Stimulated activated CD4-positive, alpha-beta T cell treated with anti-CD3 and anti-CD28 coated beads, Interleukin-1b, Interleukin-23, amount 100 ng/mL, for 1 hour (primary cell): ENCODE data around the gene RBMS1.
"Not testable (repeated sequence)": the region's sequence is repeated elsewhere in the genome, so short reads cannot be mapped to it uniquely, and the experiment has no call there.

Experiments used
- DNase-seq, 2 donors: peaks; one replicate each; pipeline ENCODE4 v3.0.0-alpha.2; 2020; ENCODE audit warnings: low read depth in 2 of 2

Gene RBMS1

GRCh38 chr2:160381425-160381951 is 112.1 kb downstream of the RBMS1 start:
- no peak for DNase-seq

GRCh38 chr2:160380611-160381010 is 113.0 kb downstream of the RBMS1 start:
- no peak for DNase-seq

DNA sequence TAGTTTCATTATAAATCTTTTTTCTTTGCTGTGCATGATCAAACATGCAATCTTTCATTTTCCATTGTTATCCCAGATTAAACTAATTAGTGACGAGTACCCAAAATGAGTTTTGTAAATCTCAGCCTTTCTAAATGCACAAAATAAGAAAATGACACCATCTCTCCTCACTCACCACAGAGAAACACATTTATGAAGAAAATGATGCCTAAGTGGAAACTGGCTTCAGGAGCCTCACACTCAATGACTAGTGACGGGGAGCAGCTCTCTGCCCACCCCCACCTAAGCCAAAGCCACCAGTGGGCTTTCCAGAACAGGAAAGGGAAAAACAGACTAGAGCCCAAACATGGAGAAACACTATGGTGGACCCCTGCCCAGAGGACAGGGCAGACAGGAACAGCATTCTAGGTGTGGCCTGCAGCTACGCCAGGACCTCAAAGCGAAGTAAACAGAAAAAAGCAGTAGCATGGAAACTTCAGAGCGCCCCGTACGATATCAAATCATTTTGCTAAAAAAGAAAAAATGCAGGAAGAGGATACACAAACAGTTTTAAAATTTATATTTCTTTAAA is 113.5 kb downstream of the RBMS1 start:
- DNase-seq = no peak

DNA sequence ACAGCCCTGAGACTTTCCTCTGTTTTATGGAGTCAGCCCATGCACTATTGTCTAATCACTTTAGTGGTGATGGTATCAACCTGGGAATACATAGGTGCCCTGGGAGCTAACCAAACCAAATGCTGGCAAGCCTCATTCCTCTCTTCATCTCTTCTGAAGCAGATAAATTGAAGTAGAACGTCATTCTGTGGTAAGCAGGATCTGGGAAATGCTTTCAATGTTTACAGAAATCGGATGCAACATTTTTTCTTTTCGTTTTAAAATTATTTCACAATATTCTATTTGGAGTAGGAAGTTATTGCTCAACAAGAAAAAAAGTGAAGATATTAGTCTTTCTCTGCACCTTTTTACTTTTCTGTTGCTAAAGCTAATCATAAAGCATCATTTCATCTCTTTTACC is 114.2 kb downstream of the RBMS1 start:
- no peak for DNase-seq

- DNase-seq = no peak
These were observed 116.2 kb downstream of the RBMS1 start for GRCh38 chr2:160377204-160377995.

GRCh38 chr2:160376576-160376975 is 117.0 kb downstream of the RBMS1 start:
- no peak for DNase-seq

DNA sequence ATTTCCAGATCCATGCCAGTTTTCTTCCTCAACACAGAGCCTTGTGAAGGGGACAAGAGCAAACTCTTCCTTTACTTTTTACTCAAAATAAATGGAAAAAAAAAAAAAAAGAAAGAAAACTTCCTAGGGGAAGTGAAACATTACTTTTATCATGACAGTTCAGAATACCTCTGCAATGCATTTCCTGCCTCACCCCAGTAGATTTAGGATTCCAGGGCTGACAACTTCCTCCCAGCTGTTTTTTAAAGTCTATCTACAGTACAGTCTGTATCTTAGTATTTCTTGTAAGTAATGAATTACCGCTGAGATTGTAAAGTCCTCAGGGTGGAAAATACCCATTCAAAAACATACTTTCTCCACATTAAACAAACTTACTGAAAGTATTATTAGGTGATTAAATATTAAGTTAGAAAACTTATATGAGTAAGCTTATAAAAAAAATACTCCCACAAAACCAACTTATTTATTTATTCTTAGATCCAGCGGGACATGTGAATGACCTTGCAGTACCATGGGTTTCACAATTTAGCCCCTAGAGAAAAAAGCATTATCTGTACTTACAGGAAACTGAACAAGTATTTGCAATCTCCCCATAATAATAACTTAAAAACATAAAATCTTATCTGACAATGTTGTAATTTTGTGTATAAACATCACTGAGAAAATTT is 117.7 kb downstream of the RBMS1 start:
- DNase-seq = no peak

DNA sequence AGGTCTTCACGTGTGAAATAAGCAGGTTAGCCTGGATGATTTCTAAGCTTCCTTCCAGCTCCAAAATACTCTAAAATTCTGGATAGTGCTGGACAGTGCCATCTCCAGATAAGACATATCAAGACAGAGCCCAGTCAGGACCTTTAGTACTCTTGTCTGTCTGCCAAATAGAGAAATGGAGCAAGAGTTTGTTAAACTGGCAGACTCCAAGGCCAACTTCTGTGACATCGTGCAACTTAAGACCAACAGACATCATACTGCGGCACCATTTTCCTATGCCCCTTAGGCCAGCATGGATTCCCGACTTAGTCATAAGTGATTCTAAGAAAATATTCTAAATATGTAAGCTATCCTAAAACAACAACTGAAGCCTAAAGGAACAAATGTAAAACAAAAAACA is 118.6 kb downstream of the RBMS1 start:
- no peak for DNase-seq

GRCh38 chr2:160373666-160374065 is 119.9 kb downstream of the RBMS1 start:
- no peak for DNase-seq

- DNase-seq = no peak
These were observed 120.3 kb downstream of the RBMS1 start for GRCh38 chr2:160373263-160373662.

- DNase-seq = no peak
These were observed 121.0 kb downstream of the RBMS1 start for GRCh38 chr2:160372585-160372984.

GRCh38 chr2:160372010-160372356 is 121.6 kb downstream of the RBMS1 start:
- DNase-seq = no peak

DNA sequence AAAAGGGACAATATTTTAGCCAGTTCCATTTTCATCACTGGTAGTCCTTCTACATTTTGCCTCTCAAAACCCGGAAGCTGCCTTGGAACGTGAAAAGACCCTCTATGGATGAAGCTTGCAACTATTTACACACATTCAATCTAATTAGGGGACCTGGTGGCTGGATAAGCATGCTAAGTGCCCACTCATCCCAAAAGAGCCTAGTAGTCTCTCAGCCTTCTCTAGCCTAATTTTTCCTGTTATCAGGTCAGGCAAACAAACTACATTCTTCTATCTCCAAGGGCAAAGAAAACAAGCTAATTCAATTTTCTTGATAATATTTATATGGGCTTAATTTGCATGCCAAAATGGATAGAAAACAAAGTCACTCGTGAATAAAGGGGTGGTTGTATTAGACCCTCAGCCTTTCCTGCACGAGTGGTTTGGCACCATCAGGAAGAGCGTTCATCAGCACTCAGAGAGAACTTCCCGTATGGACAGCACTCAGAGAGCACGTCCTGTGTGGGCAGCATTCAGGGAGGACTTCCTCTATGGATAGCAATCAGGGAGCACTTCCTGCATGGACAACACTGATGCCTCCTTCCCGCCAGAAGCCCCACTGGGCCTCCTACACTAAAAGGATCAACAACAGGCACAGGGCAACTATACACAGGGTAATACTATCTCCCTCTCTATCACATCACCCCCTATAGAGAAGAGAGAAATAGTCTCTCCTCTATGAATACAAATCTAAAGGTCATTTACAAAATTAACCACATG is 122.2 kb downstream of the RBMS1 start:
- DNase-seq = no peak

- DNase-seq = no peak
These were observed 124.3 kb downstream of the RBMS1 start for GRCh38 chr2:160368988-160369930.

DNA sequence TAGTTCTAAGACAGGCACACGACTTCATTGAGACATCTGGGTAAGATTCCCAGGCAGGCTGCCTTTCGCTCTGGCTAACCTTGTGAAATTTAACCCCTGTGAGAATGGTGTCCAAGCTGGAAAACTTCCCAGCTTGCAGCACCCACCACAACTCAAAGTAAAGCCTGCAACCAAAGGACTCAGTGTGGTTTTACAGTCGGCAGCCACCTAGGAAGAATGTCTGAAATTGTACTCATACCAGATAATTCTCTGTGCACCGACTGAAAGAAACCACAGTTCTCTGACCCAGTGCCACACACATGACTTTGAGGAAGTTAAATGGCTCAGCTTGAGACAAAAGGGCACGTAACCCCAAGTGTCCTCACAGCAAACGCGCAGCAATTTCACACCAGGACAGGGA is 125.7 kb downstream of the RBMS1 start:
- DNase-seq = no peak

DNA sequence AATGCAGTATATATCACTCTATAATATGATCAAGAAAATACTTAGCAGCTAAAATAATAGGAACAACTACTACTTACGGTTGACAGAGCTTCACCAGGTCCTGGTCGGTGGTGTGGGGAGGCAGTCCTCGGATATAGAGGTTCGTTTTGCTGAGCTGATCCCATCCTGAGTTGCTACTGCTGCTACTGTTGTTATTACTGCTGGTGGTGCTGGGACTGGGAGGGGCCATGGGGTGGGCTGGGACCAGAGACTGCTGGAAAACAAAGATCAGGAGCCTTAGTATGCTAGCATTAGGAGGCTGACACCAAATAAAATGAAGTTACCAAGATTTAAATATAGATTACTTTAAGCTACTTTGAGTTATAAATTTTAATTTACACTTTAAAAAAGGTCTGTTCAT is 126.5 kb downstream of the RBMS1 start:
- not testable (repeated sequence) for DNase-seq

- no peak for DNase-seq
These were observed 127.1 kb downstream of the RBMS1 start for GRCh38 chr2:160366474-160366873.

- no peak for DNase-seq
These were observed 127.8 kb downstream of the RBMS1 start for GRCh38 chr2:160365716-160366367.

DNA sequence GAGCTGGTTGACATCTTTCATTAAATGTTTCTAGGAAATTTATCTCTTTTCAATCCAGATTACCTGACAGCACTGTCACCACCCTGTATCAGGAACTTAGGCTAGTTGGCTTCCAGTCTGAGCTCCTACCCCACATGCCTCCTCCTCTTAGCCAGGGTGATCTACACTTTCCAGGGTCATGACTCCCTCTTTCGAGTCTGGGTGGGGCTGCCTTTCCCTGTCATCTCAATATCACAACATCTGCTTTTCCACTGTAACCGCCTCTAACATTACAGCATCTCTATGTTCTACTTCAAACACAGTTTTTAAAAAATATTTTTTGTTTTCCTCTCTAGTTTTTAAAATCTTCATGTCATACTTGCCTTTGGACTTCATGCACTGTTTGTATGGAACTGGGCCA is 129.2 kb downstream of the RBMS1 start:
- no peak for DNase-seq

GRCh38 chr2:160363961-160364360 is 129.6 kb downstream of the RBMS1 start:
- DNase-seq = no peak

GRCh38 chr2:160363055-160363454 is 130.6 kb downstream of the RBMS1 start:
- no peak for DNase-seq
